Left lung (tissue), 10 donors: ENCODE results near the gene RFX8. TPM values are rescaled to one million over a fixed set of nuclear protein-coding genes. Genes with fewer than 3 reads are reported as not detected.

Experiments
- ATAC-seq: fragments of 200-7000 bp; cut with Tn5 transposase; one replicate; pipeline ENCODE4 v1.9.1; 2020; ENCODE audit warnings: moderate library complexity
- DNase-seq, 4 donors: peaks; one replicate each; pipeline ENCODE4 v3.0.0-alpha.2; 2013 to 2020
- H3K27ac ChIP-seq, 2 donors: fragments of 200-600 bp; sonication (generic) in 1 of 2; one replicate each; pipeline versions ENCODE4 v1.5.0 to v1.8.0; 2020 to 2021
- H3K27me3 ChIP-seq, 2 donors: fragments of 200-600 bp; sonication (generic) in 1 of 2; one replicate each; pipeline versions ENCODE4 v1.5.0 to v1.8.0; 2020 to 2021
- H3K36me3 ChIP-seq, 2 donors: fragments of 200-600 bp; sonication (generic) in 1 of 2; one replicate each; pipeline versions ENCODE4 v1.5.0 to v1.8.0; 2020 to 2021
- H3K4me1 ChIP-seq, 2 donors: fragments of 200-600 bp; one replicate each; pipeline ENCODE4 v1.8.0; 2021
- H3K4me3 ChIP-seq, 2 donors: fragments of 200-600 bp; sonication (generic) in 1 of 2; one replicate each; pipeline versions ENCODE4 v1.5.0 to v1.8.0; 2020 to 2021; ENCODE audit warnings: mild to moderate bottlenecking in 1 of 2
- H3K9me3 ChIP-seq, 2 donors: fragments of 200-600 bp; sonication (generic) in 1 of 2; one replicate each; pipeline versions ENCODE4 v1.5.0 to v1.8.0; 2020 to 2021
- intact Hi-C, 2 donors: fragments of 100-400 bp; cut with DNase I; formaldehyde crosslinking; loops; one replicate each; pipeline versions ENCODE4 v1.11.2 to v1.14.2; 2022
- polyA plus RNA-seq, 6 donors: library from polyadenylated mRNA; unstranded; fragments of 120-200 nt; gene quantifications; one replicate each; pipeline ENCODE4 v1.2.1, GENCODE V29; 2013; ENCODE audit not compliant: insufficient read length in 6 of 6
- total RNA-seq, 2 donors: library from RNA; stranded (reverse); fragmentation: NEBNext Ultra II Directional; extraction: Animal tissue kit (Norgen Biotek cat#: 25700); gene quantifications; one replicate each; pipeline ENCODE4 v1.2.1, GENCODE V29; 2021
- TF ChIP-seq, protein P1 (sequence below), 2 donors: fragments of 200-600 bp; sonication (generic) in 1 of 2; IDR thresholded peaks; one replicate each; pipeline versions ENCODE4 v1.5.0 to v1.8.0; 2021; ENCODE audit warnings: antibody characterized with exemption in 2 of 2
- donor health status: DM: no; HTN: yes; CAD: no.
- donor health status: DM: no; HTN: no; CAD: no.

The RFX8 gene
- total and polyA plus RNA-seq, 8 donors: 0.41 to 1.6 (median 1.3) TPM; not detected in 1

DNA sequence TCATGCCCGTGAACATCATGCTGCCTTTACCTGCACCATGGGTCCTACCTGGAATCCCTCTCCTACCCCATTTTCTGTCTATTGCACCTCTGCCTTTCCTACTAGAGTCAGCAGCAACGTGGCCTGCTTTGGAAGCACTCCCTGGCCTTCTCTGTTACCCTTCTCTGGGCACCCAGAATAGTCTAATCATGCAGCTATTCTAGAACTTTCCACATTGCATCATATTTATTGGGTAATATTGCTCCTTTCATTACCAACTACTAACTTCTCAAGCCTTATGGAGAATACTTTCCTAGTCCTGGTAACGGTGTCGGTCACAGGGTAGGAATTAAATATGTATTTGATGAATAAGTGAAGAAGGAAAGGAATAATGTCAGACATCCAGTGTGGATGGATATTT is 54.3 kb downstream of the RFX8 start:
- Histone ChIP-seq H3K4me3 (no peak overlapping the region), H3K27me3 (no peaks in the 10 kb centered on the region), H3K36me3 (no peaks in the 10 kb centered on the region), H3K9me3 (no peaks in the 10 kb centered on the region), H3K27ac (no peak overlapping the region), H3K4me1 (no peaks in the 10 kb centered on the region)
- intact Hi-C loops: no loop called here
- DNase-seq (no peak), ATAC-seq (no peak)
- TF ChIP-seq, protein P1, sequence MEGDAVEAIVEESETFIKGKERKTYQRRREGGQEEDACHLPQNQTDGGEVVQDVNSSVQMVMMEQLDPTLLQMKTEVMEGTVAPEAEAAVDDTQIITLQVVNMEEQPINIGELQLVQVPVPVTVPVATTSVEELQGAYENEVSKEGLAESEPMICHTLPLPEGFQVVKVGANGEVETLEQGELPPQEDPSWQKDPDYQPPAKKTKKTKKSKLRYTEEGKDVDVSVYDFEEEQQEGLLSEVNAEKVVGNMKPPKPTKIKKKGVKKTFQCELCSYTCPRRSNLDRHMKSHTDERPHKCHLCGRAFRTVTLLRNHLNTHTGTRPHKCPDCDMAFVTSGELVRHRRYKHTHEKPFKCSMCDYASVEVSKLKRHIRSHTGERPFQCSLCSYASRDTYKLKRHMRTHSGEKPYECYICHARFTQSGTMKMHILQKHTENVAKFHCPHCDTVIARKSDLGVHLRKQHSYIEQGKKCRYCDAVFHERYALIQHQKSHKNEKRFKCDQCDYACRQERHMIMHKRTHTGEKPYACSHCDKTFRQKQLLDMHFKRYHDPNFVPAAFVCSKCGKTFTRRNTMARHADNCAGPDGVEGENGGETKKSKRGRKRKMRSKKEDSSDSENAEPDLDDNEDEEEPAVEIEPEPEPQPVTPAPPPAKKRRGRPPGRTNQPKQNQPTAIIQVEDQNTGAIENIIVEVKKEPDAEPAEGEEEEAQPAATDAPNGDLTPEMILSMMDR (IDR thresholded peaks at IDR 0.05): no peak

DNA sequence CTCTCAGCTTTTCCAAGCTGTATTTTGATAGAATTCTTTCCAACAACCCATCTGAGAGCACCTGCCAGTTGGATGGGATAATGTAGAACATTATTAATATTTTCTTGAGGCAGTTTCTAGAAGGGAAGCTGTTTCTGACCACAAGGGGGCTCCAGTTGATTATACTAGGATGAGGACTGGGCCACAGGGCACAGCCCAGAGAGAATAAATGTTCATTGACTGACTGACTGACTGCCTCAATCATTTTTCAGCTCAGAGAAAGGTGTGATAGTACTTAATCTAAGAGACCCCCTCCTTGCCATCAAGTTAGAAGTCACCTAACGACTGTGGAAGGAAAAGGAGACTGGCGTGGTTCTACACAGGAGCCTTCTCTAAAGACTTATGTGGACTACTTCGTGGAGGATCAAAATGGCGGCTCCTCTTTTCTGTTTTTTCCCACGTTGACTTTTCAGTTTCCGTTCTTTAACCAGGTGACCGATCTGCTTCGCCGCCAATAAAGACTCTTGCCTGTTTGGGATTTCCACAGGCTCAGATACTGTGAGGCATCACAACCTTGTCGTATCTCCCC is 55.7 kb downstream of the RFX8 start:
- no peaks in the 10 kb centered on the region for H3K36me3 ChIP-seq
- TF ChIP-seq, protein P1 (IDR thresholded peaks at IDR 0.05): peak; percentile 73 to 77
- DNase-seq (peak in 2 of 4 donors; percentile 45 to 64), ATAC-seq (peak; percentile 92)
- H3K9me3 ChIP-seq: no peaks in the 10 kb centered on the region
- no peaks in the 10 kb centered on the region for H3K4me1 ChIP-seq
- H3K27ac ChIP-seq: no peak overlapping the region
- intact Hi-C loops: no loop called here
- no peak overlapping the region for H3K4me3 ChIP-seq
- no peaks in the 10 kb centered on the region for H3K27me3 ChIP-seq

DNA sequence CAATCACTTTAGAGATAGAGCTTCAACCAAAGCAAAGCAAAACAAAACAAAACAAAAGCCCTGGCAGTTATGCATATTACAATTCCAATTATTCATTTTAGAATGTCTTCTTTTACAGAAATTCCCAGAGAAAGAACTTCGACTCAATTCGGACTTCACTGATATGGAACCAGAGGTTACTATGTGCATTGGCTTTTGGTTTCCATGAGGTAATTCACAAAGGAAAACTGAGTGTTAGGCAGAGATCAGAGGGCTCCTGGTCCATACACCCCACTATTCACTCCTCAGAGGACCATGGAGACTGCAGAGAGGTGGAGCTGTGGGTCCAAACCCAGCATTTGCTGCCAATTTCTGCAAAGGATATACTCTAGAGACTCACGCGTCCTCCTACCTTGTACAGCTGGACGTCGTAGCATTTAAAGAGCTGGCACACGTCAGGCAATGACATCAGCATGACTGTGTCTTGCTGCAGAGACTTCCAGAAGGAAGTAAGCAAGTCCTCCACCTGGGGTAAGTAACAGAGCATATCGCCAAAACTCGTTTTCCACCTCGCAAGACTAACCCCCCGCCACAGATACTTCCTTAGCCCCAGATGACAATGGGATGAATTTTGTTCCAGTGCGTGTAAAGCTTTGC is 56.3 kb downstream of the RFX8 start:
- Histone ChIP-seq H3K36me3 (no peaks in the 10 kb centered on the region), H3K4me3 (no peak overlapping the region), H3K27ac (no peak overlapping the region), H3K9me3 (no peaks in the 10 kb centered on the region), H3K4me1 (no peaks in the 10 kb centered on the region), H3K27me3 (no peaks in the 10 kb centered on the region)
- intact Hi-C loops: no loop called here
- no peak for ATAC-seq
- no peak for DNase-seq
- TF ChIP-seq, protein P1 (IDR thresholded peaks at IDR 0.05): no peak

DNA sequence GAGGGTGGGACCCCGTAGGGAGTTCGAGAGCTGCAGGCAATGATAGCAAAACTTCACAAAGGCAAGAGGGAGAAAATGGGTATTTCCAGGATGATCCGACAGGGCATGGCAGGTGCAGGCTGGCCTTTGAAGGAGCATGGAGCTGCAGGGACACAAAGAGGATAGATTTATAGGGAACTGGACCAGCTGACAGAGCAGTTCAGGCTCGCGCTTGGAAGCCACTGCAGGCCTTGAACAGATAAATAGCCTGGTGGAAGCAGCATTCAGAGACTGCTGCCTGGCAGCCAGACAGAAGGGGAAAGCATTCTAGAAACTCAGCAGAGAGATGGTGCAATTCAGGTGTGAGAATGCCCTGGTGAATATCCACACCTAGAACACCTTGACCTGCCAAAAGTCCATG is 58.3 kb downstream of the RFX8 start:
- ATAC-seq: no peak
- no peaks in the 10 kb centered on the region for H3K27me3 ChIP-seq
- H3K9me3 ChIP-seq: no peaks in the 10 kb centered on the region
- TF ChIP-seq, protein P1 (IDR thresholded peaks at IDR 0.05): no peak
- no peak overlapping the region for H3K27ac ChIP-seq
- no peaks in the 10 kb centered on the region for H3K36me3 ChIP-seq
- H3K4me1 ChIP-seq: no peaks in the 10 kb centered on the region
- H3K4me3 ChIP-seq: no peak overlapping the region
- intact Hi-C loops: no loop called here
- no peak for DNase-seq

DNA sequence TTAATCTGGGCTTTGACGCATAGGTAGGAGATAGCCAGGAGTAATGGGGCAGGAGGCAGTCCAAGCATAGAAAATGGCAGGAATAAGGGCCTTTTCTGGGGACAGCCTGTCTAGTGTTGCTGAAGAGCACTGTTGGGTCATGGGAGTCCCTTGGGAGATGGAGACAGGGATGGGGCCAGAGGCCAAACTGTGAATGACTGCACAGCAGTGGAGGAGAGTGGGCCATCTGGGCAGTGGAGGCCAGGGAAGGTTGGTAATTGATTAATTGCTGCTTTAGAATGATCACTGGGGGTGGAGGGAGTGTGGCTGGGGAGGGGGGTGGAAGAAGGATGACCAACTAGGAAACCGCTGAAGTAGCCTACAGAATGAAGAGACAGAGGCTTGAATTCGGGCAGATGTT is 59.0 kb downstream of the RFX8 start:
- DNase-seq (no peak), ATAC-seq (no peak)
- TF ChIP-seq, protein P1 (IDR thresholded peaks at IDR 0.05): no peak
- Histone ChIP-seq H3K9me3 (no peaks in the 10 kb centered on the region), H3K4me1 (no peaks in the 10 kb centered on the region), H3K27ac (no peak overlapping the region), H3K36me3 (no peaks in the 10 kb centered on the region), H3K4me3 (no peak overlapping the region), H3K27me3 (no peaks in the 10 kb centered on the region)
- intact Hi-C loops: no loop called here
